ENCODE results near the gene C2CD4B.

C2CD4B gene, protein sequence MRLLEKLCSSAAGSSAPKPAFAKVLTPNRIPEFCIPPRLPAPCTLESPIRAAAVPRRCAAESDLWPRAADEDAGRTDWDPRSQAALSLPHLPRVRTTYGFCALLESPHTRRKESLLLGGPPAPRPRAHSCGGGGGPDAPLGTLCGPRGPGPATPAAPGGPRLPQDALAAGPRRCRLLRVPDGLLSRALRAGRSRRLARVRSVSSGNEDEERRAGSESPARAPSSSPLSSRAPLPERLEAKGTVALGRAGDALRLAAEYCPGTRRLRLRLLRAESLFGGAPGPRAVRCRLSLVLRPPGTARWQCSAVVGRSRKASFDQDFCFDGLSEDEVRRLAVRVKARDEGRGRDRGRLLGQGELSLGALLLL

DNA sequence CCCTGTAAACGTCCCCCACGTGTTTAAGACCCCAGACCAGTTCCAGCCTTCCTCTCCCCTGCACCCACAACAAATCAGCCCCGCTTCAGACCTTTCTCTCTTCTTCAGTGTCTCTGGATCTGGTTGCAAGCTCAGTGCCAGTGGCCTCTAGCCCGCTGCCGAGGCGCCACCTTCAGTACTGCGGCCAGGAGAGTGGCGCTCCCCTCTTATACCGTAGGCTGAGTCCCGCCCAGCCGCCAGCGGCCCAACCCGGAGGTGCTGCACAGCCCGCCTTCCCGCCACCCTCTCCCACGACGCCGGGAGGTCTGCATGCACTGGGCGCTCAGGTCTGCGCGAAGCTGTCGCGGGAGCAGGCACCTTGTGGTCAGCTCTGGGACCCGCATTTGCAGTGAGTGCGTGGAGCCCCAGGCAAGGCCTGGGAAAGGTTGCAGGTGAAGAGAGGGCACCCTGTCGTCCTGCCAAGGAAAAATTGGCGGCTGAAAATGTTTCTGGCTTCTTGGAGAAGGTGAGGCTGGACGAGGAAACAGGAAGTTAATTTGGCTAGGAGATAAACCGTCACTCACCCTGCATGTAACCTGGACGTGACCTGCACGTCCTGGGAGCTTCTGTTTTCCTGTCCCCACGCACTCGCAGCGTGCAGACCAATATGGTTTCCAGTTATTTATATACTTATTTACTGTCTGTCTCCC is at the start of gene C2CD4B:
Gene C2CD4B (minus strand): TSS at position 182 of the 689 bp plus-strand sequence. CDS start 301 bp downstream, outside the sequence.
- no peak for DNase-seq

- no peak for DNase-seq
Observed at GRCh38 chr15:62212741-62213140, 47.7 kb upstream of the C2CD4B start.

GRCh38 chr15:62211348-62211747 is 46.3 kb upstream of the C2CD4B start:
- no peak for DNase-seq

DNA sequence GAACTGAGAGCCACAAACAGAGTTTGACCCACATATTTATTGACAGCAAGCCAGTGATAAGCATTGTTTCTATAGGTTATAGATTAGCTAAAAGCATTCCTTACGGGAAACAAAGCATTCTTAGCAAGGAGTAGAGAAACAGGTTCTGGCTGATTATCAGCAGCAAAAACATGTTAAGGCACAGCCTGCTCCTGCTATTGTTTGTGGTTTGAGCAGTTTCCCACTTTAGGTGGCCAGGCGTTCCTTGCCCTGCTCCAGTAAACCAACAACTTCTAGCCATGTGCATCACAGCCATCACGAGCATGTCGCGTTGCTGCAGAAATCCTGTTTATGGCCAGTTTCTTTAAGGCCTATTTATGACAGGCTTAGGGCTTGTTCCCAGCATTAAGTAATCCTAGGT is 44.7 kb upstream of the C2CD4B start:
- no peak for DNase-seq

GRCh38 chr15:62209322-62209721 is 44.2 kb upstream of the C2CD4B start:
- no peak for DNase-seq

DNA sequence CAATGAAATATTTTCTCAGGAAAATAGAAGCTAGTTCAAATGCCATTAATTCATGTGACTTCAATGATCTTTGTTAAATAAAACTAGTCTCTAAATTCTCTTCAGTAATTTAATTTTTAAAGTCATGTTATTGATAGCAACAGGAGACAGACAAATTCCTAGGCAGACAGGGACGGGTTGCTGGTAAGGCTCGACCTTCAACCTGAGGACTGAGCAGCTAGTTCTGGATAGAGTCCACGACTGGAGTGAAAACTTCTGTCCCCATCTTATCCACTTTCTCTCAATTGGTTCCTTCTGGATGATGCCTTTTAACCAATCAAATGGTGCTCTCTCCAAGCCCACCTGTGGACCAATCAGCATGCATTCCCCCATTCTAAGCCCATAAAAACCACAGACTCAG is 43.8 kb upstream of the C2CD4B start:
- DNase-seq = no peak

DNA sequence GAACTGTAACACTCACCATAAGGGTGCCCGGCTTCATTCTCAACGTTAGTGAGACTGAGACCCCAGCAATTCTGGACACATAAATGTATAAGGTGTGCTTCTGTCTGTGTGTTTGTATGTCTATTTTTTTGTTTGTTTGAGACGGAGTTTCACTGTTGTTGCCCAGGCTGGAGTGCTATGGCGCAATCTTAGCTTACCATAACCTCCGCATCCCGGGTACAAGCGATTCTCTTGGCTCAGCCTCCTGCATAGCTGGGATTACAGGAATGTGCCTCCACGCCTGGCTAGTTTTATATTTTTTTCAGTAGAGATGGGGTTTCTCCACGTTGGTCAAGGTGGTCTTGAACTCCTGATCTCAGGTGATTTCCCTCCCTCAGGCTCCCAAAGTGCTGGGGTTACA is 43.3 kb upstream of the C2CD4B start:
- no peak for DNase-seq

DNA sequence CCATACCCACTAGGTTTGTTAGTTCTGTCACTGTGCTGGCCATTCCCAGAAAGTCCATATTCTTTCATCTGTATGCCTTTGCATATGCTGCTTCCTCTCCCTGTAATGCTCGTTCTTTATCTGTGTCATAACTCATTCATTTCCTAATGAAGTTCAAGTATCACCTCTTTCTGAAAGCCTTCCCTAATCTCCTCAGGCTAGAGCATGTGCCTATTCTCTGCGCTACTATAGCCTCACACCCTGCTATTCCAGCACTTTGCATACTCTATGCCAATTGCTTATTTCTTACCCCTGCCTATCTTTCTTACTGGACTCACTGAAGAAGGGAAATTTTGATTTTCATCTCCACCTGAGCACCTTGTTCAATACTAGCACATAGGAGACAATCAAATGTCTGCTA is 25.6 kb upstream of the C2CD4B start:
- DNase-seq = no peak

GRCh38 chr15:62190274-62190673 is 25.2 kb upstream of the C2CD4B start:
- DNase-seq = no peak

DNA sequence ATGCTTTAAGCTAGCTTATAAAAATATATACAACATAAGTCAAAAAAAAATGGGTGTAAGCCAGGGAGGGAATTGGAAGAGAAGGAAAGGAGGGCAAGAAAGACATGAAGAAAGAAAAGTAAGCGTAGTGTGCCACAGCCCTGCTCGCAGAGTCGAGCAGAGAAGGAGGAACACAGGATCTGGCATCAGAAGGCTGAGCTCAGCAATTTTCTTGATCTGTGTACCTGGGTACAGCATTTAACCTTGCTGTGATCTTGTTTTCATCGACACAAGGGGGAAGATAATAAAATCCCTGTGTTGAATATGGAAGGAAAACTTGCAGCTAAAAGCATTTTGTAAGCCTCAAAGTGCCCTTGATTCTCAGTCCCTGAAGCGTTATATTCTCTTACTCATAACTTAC is 23.7 kb upstream of the C2CD4B start:
- DNase-seq = no peak

DNA sequence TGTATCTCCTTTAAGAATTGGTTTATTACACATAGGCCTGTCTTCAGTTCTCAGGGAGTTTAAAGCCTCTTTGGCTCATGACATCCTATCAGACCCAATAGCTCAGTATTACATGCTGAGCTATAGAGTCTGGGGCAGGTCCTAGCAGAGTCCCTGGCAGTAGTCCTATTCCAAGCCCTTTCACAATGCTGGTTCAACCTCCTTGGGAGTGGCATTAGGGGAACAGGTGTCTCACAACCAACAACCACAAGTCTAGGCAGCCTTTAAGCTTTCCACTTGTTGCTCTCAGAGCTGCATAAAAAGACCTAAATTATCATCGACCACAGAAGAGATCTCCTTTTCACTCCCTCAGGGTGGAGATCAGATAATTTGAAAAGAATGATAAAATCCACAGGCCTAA is 22.8 kb upstream of the C2CD4B start:
- DNase-seq = no peak

DNA sequence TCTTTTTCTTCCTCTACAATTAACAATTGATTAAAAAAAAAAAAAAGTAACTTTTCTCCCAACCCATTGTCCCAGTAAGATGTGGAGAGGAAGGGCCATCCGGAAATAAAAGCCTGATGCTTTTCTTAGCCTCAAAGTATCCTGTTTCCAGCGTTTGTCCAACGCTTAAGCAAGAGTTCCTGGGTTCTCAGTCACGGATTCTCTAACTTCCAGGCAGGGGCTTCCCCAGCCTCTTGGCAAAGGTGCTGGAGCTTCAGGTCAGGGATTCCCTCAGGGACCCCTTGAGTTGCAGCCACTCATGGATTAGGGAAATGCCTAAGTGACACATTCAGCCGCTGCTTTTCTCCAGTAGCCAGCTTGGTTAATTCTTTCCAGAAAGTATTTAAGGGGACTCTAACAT is 22.3 kb upstream of the C2CD4B start:
- no peak for DNase-seq

DNA sequence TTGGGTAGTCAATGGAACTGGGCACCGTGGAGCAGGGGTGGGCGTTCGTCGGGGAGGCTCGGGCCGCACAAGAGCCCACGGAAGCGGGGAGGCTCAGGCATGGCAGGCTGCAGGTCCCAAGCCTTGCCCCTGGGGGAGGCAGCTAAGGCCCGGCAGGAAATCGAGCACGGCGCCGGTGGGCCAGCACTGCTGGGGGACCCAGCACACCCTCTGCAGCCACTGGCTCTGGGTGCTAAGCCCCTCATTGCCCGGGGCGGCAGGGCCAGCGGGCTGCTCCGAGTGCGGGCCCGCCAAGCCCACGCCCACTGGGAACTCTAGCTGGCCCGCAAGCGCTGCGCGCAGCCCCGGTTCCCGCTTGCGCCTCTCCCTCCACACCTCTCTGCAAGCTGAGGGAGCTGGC is 21.5 kb upstream of the C2CD4B start:
- DNase-seq = no peak

DNA sequence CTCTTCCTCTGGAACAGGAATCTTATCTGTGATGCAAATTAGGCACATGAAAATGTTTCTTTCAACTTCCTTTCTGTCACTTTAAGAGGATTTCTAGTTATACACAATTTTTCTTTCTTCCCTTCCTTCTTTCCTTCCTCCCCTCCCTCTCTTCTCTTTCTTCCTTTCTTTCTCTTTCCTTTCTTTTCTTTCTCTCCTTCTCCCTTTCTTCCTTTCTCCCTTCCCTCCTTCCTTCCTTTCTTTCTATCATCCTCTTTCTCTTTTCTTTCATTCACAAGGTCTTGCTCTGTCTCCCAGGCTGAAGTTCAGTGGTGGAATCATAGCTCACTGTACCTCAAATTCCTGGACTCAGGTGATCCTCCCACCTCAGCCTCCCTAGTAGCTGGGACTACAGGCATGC is 18.0 kb upstream of the C2CD4B start:
- no peak for DNase-seq

GRCh38 chr15:62173215-62173614 is 8.1 kb upstream of the C2CD4B start:
- no peak for DNase-seq

- no peak for DNase-seq
Observed at GRCh38 chr15:62171882-62172281, 6.8 kb upstream of the C2CD4B start.

DNA sequence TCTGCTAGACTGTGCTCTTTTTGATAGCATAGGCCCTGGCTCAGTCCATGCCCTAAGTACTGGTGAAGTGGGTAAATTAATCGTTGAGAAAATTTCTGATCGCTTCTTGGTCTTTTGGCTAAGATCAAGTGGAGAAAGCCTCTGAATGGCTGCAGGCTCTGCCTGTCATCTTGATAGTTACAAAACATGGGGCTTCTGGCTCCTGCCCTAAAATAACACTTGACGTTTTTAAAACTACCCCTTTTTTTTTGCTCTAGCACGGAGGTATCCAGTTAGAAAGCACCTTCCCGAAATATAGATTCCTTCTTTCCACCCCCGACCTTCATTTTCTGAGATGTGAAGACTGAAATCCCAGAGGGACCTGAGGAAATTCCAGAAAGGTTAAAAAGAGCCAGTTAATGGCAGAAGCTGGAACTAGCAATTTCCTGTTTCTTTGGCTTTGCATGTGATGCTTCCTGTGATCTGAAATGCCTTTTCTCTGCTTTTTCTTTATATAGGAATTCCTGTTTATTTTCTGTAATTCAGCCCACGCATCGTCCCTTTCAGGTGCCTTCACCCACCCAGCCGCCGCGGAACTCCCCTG is 799 bp upstream of the C2CD4B start:
- DNase-seq = no peak

GRCh38 chr15:62164396-62165103 is 535 bp downstream of the C2CD4B start:
- no peak for DNase-seq

DNA sequence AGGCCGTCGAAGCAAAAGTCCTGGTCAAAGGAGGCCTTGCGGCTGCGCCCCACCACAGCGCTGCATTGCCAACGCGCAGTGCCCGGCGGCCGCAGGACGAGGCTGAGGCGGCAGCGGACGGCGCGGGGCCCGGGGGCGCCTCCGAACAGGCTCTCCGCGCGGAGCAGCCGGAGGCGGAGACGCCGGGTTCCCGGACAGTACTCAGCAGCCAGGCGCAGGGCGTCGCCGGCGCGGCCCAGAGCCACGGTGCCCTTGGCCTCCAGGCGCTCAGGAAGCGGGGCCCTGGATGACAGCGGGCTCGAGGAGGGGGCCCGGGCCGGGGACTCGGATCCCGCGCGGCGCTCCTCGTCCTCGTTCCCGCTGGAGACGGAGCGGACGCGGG is 1.1 kb downstream of the C2CD4B start:
- no peak for DNase-seq

DNA sequence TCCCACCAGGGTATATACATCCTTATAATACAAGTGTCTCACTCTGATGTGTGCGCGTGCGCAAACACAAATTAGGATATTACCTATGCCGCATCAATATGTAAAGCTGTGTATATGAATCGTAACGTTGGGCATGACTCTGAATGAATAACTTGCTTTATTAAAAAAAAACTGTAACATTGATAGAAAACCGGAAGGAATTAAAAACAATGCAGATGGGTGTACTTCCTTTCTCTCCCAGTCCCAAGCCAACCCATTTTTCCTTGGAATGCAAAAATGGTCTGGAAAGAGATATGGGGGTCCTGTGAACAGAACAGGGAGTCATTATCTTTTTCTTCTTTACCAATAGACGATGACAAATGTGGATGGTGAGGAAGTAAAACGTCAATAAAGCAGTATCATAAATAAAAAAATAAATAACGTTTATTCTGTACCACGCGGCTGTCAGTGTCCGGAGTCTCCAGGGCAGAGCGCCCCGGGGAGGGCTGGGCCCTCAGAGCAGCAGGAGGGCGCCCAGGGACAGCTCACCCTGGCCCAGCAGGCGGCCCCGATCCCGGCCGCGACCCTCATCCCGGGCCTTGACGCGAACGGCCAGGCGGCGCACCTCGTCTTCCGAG is 1.6 kb downstream of the C2CD4B start:
- DNase-seq = no peak

DNA sequence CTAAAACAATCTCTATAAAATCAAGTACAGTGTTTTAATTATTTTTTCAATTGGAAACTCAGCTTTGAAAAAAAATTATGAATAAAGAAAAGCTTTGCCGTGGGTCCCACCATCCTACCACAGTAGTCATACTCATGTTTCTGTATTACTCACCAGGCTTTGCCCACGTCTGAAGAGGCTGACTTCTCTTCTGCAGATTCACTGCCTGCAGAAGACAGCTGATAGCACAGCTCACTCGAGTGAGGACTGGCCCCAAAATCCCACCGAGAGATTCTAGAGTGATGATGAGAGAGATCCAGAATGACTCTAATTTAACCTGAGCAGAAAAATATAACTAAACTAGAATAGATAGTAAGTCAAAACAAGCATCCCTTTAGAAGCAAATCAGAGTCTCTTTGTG is 11.9 kb downstream of the C2CD4B start:
- DNase-seq = no peak

GRCh38 chr15:62150445-62150844 is 14.6 kb downstream of the C2CD4B start:
- no peak for DNase-seq

All from hypothalamus (tissue), 51 donors.